Mesenchymal stem cell (in vitro differentiated cells and primary cell): ENCODE results near the gene ANKRD6.
"Not testable (repeated sequence)": the region's sequence is repeated elsewhere in the genome, so short reads cannot be mapped to it uniquely, and the experiment has no call there.

Experiments
- DNase-seq: peaks from one replicate; pipeline ENCODE4 v3.0.0-alpha.2; 2013
- H2AFZ ChIP-seq: one replicate; pipeline ENCODE4 v1.6.1; 2013; ENCODE audit warnings: low read depth, mild to moderate bottlenecking, control low read depth, inconsistent platforms, low read length, moderate library complexity
- H2AK5ac ChIP-seq: 2 replicates; pipeline ENCODE4 v1.6.1; 2013; ENCODE audit warnings: low read length, moderate library complexity, mild to moderate bottlenecking, inconsistent platforms; ENCODE audit not compliant: severe bottlenecking
- H2BK120ac ChIP-seq: one replicate; pipeline ENCODE4 v1.6.1; 2013; ENCODE audit warnings: low read depth, mild to moderate bottlenecking, inconsistent platforms, low read length, moderate library complexity
- H2BK12ac ChIP-seq, 2 experiments: one replicate each; pipeline ENCODE4 v1.6.1; 2013; ENCODE audit warnings: inconsistent platforms in 2 of 2, low read length in 2 of 2, mild to moderate bottlenecking in 2 of 2, moderate library complexity in 2 of 2, control low read depth in 1 of 2
- H2BK15ac ChIP-seq: one replicate; pipeline ENCODE4 v1.6.1; 2013; ENCODE audit warnings: mild to moderate bottlenecking, low read depth, inconsistent platforms; ENCODE audit not compliant: poor library complexity, severe bottlenecking
- H2BK5ac ChIP-seq: 2 replicates; pipeline ENCODE4 v1.6.1; 2013; ENCODE audit warnings: low read depth, mild to moderate bottlenecking, low read length, control low read depth, inconsistent platforms; ENCODE audit not compliant: poor library complexity, severe bottlenecking
- H3K14ac ChIP-seq, 2 experiments: one replicate each; pipeline ENCODE4 v1.6.1; 2013; ENCODE audit warnings: inconsistent platforms in 2 of 2, low read length in 2 of 2, control low read depth in 1 of 2, mild to moderate bottlenecking in 1 of 2, moderate library complexity in 1 of 2
- H3K18ac ChIP-seq, 2 experiments: one replicate each; pipeline ENCODE4 v1.6.1; 2013; ENCODE audit warnings: inconsistent platforms in 2 of 2, low read length in 2 of 2, control low read depth in 1 of 2, low read depth in 1 of 2, mild to moderate bottlenecking in 1 of 2
- H3K23ac ChIP-seq, 2 experiments: one replicate each; pipeline ENCODE4 v1.6.1; 2013; ENCODE audit warnings: inconsistent platforms in 2 of 2, low read length in 2 of 2, mild to moderate bottlenecking in 2 of 2, moderate library complexity in 2 of 2, control low read depth in 1 of 2
- H3K27ac ChIP-seq: 2 replicates; pipeline ENCODE4 v1.5.1; 2013; ENCODE audit warnings: mild to moderate bottlenecking, moderate library complexity, low read length, control low read depth, inconsistent platforms; ENCODE audit not compliant: poor library complexity, severe bottlenecking
- H3K27me3 ChIP-seq, 2 experiments: 2 replicates each; pipeline versions ENCODE4 v1.6.1 to v1.7.0; 2013; ENCODE audit warnings: low read length in 2 of 2, mild to moderate bottlenecking in 2 of 2, moderate library complexity in 2 of 2, control low read depth in 1 of 2, inconsistent platforms in 1 of 2; ENCODE audit not compliant: control insufficient read depth in 1 of 2, insufficient read depth in 1 of 2
- H3K36me3 ChIP-seq, 2 experiments: 2 replicates each; pipeline versions ENCODE4 v1.6.1 to v1.7.0; 2013; ENCODE audit warnings: low read length in 2 of 2, control low read depth in 1 of 2, inconsistent platforms in 1 of 2, low read depth in 1 of 2, mild to moderate bottlenecking in 1 of 2; ENCODE audit not compliant: insufficient read depth in 2 of 2, control insufficient read depth in 1 of 2
- H3K4ac ChIP-seq, 2 experiments: one replicate each; pipeline ENCODE4 v1.6.1; 2013; ENCODE audit warnings: inconsistent platforms in 2 of 2, low read length in 2 of 2, mild to moderate bottlenecking in 2 of 2, moderate library complexity in 2 of 2, control low read depth in 1 of 2, low read depth in 1 of 2
- H3K4me1 ChIP-seq: 2 replicates; pipeline ENCODE4 v1.6.1; 2013; ENCODE audit warnings: low read depth, low read length, control low read depth; ENCODE audit not compliant: control insufficient read depth, insufficient read depth
- H3K4me2 ChIP-seq: 2 replicates; pipeline ENCODE4 v1.6.1; 2013; ENCODE audit warnings: low read length, mild to moderate bottlenecking, inconsistent platforms; ENCODE audit not compliant: poor library complexity, severe bottlenecking
- H3K4me3 ChIP-seq, 2 experiments: 2 replicates each; pipeline versions ENCODE4 v1.5.1 to v1.7.0; 2013; ENCODE audit warnings: low read length in 2 of 2, mild to moderate bottlenecking in 2 of 2, control low read depth in 1 of 2, low read depth in 1 of 2; ENCODE audit not compliant: insufficient read depth in 1 of 2
- H3K79me1 ChIP-seq: replicated peaks from 2 replicates; pipeline ENCODE4 v1.6.1; 2013; ENCODE audit warnings: mild to moderate bottlenecking, control low read depth, low read length, inconsistent platforms; ENCODE audit not compliant: poor library complexity, severe bottlenecking
- H3K9ac ChIP-seq: 2 replicates; pipeline ENCODE4 v1.7.0; 2013; ENCODE audit warnings: mild to moderate bottlenecking, low read length, moderate library complexity
- H3K9me3 ChIP-seq: 2 replicates; pipeline ENCODE4 v1.7.0; 2013; ENCODE audit warnings: mild to moderate bottlenecking, low read length; ENCODE audit not compliant: control insufficient read depth
- H4K8ac ChIP-seq: one replicate; pipeline ENCODE4 v1.6.1; 2013; ENCODE audit warnings: inconsistent platforms, mild to moderate bottlenecking, low read length, moderate library complexity
- H4K91ac ChIP-seq: one replicate; pipeline ENCODE4 v1.6.1; 2013; ENCODE audit warnings: mild to moderate bottlenecking, low read length, inconsistent platforms
- WGBS: methylation state at CpG from one replicate; pipeline ENCODE4 v1.1.7; 2013; ENCODE audit warnings: mixed read lengths; 5-methylcytosine and 5-hydroxymethylcytosine counted together

ANKRD6 gene

GRCh38 chr6:89640804-89641203 lies 207.9 kb downstream of the ANKRD6 start:
- Histone ChIP-seq H2BK15ac (no peak overlapping the region), H3K9ac (no peak overlapping the region), H3K18ac (no peak overlapping the region), H4K91ac (no peak overlapping the region), H2BK120ac (no peak overlapping the region), H3K4ac (no peak overlapping the region), H2BK12ac (no peak overlapping the region), H3K4me3 (no peak overlapping the region), H3K36me3 (peaks cover 7 to 50% of the 10 kb centered on the region in 2 experiments), H2AK5ac (no peak overlapping the region), H4K8ac (no peak overlapping the region), H2BK5ac (no peak overlapping the region), H3K27me3 (no peaks in the 10 kb centered on the region), H3K4me1 (no peaks in the 10 kb centered on the region), H3K79me1 (peaks cover 17% of the 10 kb centered on the region), H3K23ac (no peak overlapping the region), H2AFZ (no peak overlapping the region), H3K14ac (no peak overlapping the region), H3K4me2 (no peak overlapping the region), H3K27ac (no peak overlapping the region), H3K9me3 (no peaks in the 10 kb centered on the region)
- WGBS, result 97% methylated on average over 4 of the region's 4 CpGs
- DNase-seq, result peak; percentile 15

- 94% methylated on average over 1 of the region's 3 CpGs for WGBS
These were observed 208.6 kb downstream of the ANKRD6 start for GRCh38 chr6:89641581-89641980.

GRCh38 chr6:89642956-89643355 lies 210.0 kb downstream of the ANKRD6 start:
- H3K4me3 ChIP-seq, result no peak overlapping the region
- H3K4me1 ChIP-seq, result no peaks in the 10 kb centered on the region
- H2AFZ ChIP-seq, result no peak overlapping the region
- no peaks in the 10 kb centered on the region for H3K9me3 ChIP-seq
- peaks cover 15 to 57% of the 10 kb centered on the region in 2 experiments for H3K36me3 ChIP-seq
- no peaks in the 10 kb centered on the region for H3K27me3 ChIP-seq
- H2BK120ac ChIP-seq, result no peak overlapping the region
- no peak overlapping the region for H2AK5ac ChIP-seq
- WGBS, result 98% methylated on average over 3 of the region's 3 CpGs
- H3K23ac ChIP-seq, result no peak overlapping the region
- no peak overlapping the region for H3K27ac ChIP-seq
- no peak overlapping the region for H3K4ac ChIP-seq
- H3K18ac ChIP-seq, result no peak overlapping the region
- H3K79me1 ChIP-seq, result peaks cover 20% of the 10 kb centered on the region
- no peak overlapping the region for H4K8ac ChIP-seq
- DNase-seq, result no peak
- H3K14ac ChIP-seq, result no peak overlapping the region
- no peak overlapping the region for H2BK15ac ChIP-seq
- no peak overlapping the region for H2BK5ac ChIP-seq
- no peak overlapping the region for H2BK12ac ChIP-seq
- H4K91ac ChIP-seq, result no peak overlapping the region
- H3K4me2 ChIP-seq, result no peak overlapping the region
- no peak overlapping the region for H3K9ac ChIP-seq

More at GRCh38 chr6:89641581-89641980, 208.6 kb downstream of the ANKRD6 start:
- H3K9me3 ChIP-seq, H3K9ac ChIP-seq, H3K23ac ChIP-seq, H2AK5ac ChIP-seq, H4K91ac ChIP-seq, H3K4me2 ChIP-seq, H3K4me1 ChIP-seq, H2AFZ ChIP-seq, H2BK15ac ChIP-seq, H3K4ac ChIP-seq, H3K27ac ChIP-seq, DNase-seq, H3K27me3 ChIP-seq, H2BK12ac ChIP-seq, H2BK120ac ChIP-seq, H3K14ac ChIP-seq, H4K8ac ChIP-seq, H3K4me3 ChIP-seq, H2BK5ac ChIP-seq, H3K18ac ChIP-seq: not testable (repeated sequence)
- peaks cover 7 to 50% of the 10 kb centered on the region in 2 experiments for H3K36me3 ChIP-seq
- peaks cover 20% of the 10 kb centered on the region for H3K79me1 ChIP-seq

- no peak overlapping the region for H2BK15ac ChIP-seq
- no peak for DNase-seq
- no peak overlapping the region for H2AFZ ChIP-seq
- no peak overlapping the region for H2BK120ac ChIP-seq
- no peak overlapping the region for H2BK12ac ChIP-seq
- H3K4me3 ChIP-seq, result no peak overlapping the region
- H3K18ac ChIP-seq, result no peak overlapping the region
- no peak overlapping the region for H3K9ac ChIP-seq
- H4K91ac ChIP-seq, result no peak overlapping the region
- H3K23ac ChIP-seq, result no peak overlapping the region
- no peaks in the 10 kb centered on the region for H3K4me1 ChIP-seq
- H3K27ac ChIP-seq, result no peak overlapping the region
- H3K4me2 ChIP-seq, result no peak overlapping the region
- H3K4ac ChIP-seq, result no peak overlapping the region
- no peak overlapping the region for H2AK5ac ChIP-seq
- H4K8ac ChIP-seq, result no peak overlapping the region
- 91% methylated on average over 3 of the region's 3 CpGs for WGBS
- no peak overlapping the region for H3K14ac ChIP-seq
- no peaks in the 10 kb centered on the region for H3K9me3 ChIP-seq
- H3K79me1 ChIP-seq, result peaks cover 20% of the 10 kb centered on the region
- H3K36me3 ChIP-seq, result peaks cover 15 to 62% of the 10 kb centered on the region in 2 experiments
- H2BK5ac ChIP-seq, result no peak overlapping the region
- no peaks in the 10 kb centered on the region for H3K27me3 ChIP-seq
These were observed 210.5 kb downstream of the ANKRD6 start for GRCh38 chr6:89643406-89643805.
